Immature natural killer cell (primary cell): Measurements from ENCODE around the gene E2F8. TPM values are rescaled to one million over a fixed set of nuclear protein-coding genes. Genes with fewer than 3 reads are reported as not detected.

Experiments used
- DNase-seq, 3 donors: peaks; one replicate each; pipeline ENCODE4 v3.0.0; 2022; ENCODE audit warnings: mixed read lengths in 1 of 3
- H3K27ac Mint-ChIP-seq, 6 donors: one replicate each; pipeline ENCODE4 v1.8.0; 2020; ENCODE audit warnings: mixed read lengths in 6 of 6, mild to moderate bottlenecking in 5 of 6, inconsistent platforms in 4 of 6, moderate library complexity in 3 of 6
- H3K27me3 Mint-ChIP-seq, 3 donors: one replicate each; pipeline ENCODE4 v1.8.0; 2020 to 2021; ENCODE audit warnings: low read depth in 3 of 3, mild to moderate bottlenecking in 3 of 3, mixed read lengths in 3 of 3, moderate library complexity in 3 of 3, inconsistent platforms in 1 of 3
- H3K36me3 Mint-ChIP-seq, 3 donors: one replicate each; pipeline ENCODE4 v1.8.0; 2020; ENCODE audit warnings: mixed read lengths in 3 of 3, inconsistent platforms in 2 of 3, mild to moderate bottlenecking in 2 of 3
- H3K4me1 Mint-ChIP-seq, 2 donors: one replicate each; pipeline ENCODE4 v1.8.0; 2020; ENCODE audit warnings: inconsistent platforms in 2 of 2, mild to moderate bottlenecking in 2 of 2, mixed read lengths in 2 of 2, moderate library complexity in 1 of 2
- H3K4me3 Mint-ChIP-seq, 5 donors: one replicate each; pipeline ENCODE4 v1.8.0; 2020; ENCODE audit warnings: mild to moderate bottlenecking in 5 of 5, mixed read lengths in 5 of 5, inconsistent platforms in 3 of 5, moderate library complexity in 3 of 5
- H3K9me3 Mint-ChIP-seq, 6 donors: one replicate each; pipeline ENCODE4 v1.8.0; 2020; ENCODE audit warnings: mild to moderate bottlenecking in 6 of 6, mixed read lengths in 6 of 6, inconsistent platforms in 4 of 6, moderate library complexity in 3 of 6
- polyA plus RNA-seq, 3 donors: library from polyadenylated mRNA; unstranded; fragments of 300-500 nt; fragmentation: Illumina TruSeq; gene quantifications; one replicate each; pipeline ENCODE4 v1.2.3, GENCODE V29; 2021

E2F8 gene
- polyA plus RNA-seq, 3 donors from 2014 or later: 0.17 TPM; not detected in 2

- H3K4me3 Mint-ChIP-seq: no peak overlapping the region
- H3K36me3 Mint-ChIP-seq: peaks cover 25 to 44% (median 35%) of the 10 kb centered on the region in 3 donors
- no peaks in the 10 kb centered on the region for H3K4me1 Mint-ChIP-seq
- H3K27ac Mint-ChIP-seq: no peak overlapping the region
- DNase-seq: no peak
- no peaks in the 10 kb centered on the region for H3K9me3 Mint-ChIP-seq
- H3K27me3 Mint-ChIP-seq: peaks cover 0 to 2% (median 0%) of the 10 kb centered on the region in 3 donors
These were observed 64.0 kb downstream of the E2F8 start for GRCh38 chr11:19176629-19177186.

Other genes with a start within 250 kb of the E2F8 start
- under 1 TPM in 1 of 3 donors, not detected in 2; 0.40 TPM for gene MRGPRX2, start 180.2 kb downstream of the E2F8 start, polyA plus RNA-seq
- gene ZDHHC13, start 123.8 kb downstream of the E2F8 start, polyA plus RNA-seq: 10 to 100 TPM; 10.2 to 20.4 (median 13.6) TPM
- not detected for gene CSRP3, start 39.0 kb downstream of the E2F8 start, polyA plus RNA-seq